GM18502 (cell line): ENCODE measurements around the gene SRRM4.
"Not testable (repeated sequence)": the region's sequence is repeated elsewhere in the genome, so short reads cannot be mapped to it uniquely, and the experiment has no call there.

Experiments used
- ATAC-seq: cut with Tn5 transposase; IDR thresholded peaks from one replicate; pipeline ENCODE4 v1.9.1; 2021; ENCODE audit warnings: mild to moderate bottlenecking; ENCODE audit not compliant: unreplicated experiment, poor library complexity

Gene SRRM4

DNA sequence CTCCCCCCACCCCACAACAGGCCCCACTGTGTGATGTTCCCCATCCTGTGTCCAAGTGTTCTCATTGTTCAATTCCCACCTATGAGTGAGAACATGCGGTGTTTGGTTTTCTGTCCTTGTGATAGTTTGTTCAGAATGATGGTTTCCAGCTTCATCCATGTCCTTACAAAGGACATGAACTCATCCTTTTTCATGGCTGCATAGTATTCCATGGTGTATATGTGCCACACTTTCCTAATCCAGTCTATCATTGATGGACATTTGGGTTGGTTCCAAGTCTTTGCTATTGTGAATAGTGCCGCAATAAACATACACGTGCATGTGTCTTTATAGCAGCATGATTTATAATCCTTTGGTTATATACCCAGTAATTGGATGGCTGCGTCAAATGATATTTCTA, 123.6 kb downstream of the SRRM4 start:
- ATAC-seq, result not testable (repeated sequence)

DNA sequence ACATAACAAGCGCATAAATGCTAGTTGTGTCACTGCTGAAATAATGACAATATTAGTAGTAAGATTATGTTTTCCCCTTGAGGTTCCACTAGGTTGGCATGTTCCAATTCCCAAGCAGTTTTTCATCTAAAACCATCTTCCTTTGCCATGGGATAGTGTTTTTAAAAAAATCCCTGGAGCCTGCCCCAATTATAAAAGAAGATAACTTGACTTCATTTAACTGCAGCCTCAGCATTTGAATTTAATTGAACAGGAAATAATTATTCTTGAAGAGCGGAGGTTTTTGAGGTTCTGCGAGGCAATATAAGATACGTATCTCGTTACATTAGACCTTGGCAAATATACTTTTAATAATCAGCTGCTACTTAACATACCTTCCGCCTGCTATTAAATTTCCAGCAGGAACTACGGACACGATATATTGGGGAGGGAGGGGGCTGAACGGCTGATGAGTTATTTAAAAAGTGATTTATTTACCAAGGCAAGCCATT, 132.2 kb downstream of the SRRM4 start:
- no peak for ATAC-seq

- ATAC-seq, result no peak
These were observed 133.0 kb downstream of the SRRM4 start for GRCh38 chr12:119114294-119114693.

DNA sequence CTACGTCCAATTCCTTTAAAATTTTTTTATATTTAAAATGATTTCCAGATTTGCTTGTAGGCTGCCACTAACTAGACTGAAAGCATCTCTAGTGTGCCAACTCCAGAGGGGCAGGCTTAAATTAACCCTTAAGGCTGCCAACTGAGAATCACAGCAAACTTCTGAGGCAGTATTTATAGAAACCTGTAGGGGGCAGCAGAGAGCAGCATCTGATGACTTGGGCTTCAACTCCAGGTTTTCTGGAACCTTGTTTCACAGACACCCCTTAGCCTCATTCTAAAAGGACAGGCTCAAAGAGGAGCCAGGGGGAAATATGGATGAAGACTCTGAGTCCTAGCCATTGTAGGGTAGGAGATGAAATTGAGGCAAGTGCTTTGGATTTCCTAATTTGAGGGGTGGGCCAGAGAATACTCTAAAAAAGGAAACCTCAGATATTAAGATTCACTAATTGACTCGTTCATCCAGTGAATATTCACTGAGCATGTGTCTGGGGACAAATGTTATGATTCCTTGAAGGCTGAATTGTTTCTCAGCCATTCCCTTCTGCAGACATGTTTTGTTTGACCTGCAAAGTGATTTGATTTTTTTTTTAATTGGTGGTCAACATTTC, 134.1 kb downstream of the SRRM4 start:
- ATAC-seq, result no peak

DNA sequence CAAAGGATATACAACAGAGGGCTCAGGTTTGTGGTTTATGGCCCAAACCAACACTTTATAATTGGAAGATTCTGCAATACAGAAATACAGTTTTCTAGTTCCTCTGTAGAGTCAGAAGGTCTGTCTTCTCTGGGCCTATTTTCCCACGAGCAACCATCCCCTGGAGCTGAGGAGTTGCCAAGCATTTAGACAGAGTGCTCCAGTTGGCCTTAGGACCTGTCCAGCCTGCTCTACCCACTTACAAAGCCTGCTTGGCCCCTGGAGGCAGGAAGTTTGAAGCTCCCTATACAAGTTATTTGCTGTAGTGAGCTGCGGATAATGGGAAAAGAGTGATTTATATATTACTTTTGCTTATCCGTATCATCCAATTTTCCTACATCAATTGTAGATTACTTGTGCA, 136.6 kb downstream of the SRRM4 start:
- no peak for ATAC-seq

DNA sequence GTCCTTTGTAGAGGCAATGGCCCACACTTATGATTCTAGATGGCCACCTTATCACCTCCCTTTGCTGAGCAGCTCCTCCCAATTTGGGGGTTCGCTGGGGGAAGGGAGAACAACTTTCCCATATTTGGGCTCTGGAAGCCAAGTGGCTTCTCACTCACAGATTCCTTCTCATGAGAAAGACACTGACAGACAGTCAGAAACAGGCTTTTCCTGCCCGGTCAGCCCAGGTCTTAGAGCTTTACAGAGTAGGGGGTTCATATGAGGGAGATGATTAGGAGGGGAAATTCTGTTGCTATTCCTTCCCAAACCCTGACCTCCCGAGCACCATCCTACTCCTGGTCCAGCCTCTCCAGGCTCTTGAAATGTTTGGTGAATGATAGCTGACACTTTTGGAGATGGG, 137.3 kb downstream of the SRRM4 start:
- ATAC-seq, result no peak

GRCh38 chr12:119122047-119122446, 140.7 kb downstream of the SRRM4 start:
- no peak for ATAC-seq

DNA sequence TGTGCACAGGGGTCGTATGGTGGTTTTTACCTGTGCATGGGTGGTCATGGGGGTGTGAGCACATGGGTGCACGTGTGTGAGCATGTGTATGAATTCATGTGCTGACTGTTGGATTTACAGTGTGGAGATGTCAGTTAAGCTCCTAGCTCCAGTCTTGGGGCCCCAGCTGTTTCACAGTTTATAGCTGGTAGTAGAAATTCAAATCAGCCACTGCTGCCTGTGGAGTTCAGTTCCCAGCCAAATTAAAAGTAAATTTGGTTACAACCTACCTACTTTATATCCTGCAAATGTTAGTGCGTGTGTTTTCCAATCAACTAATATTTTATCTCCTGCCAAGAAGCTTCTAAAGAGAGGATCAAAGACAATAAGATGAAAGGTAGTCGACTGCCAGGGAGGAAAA, 141.4 kb downstream of the SRRM4 start:
- ATAC-seq, result no peak

DNA sequence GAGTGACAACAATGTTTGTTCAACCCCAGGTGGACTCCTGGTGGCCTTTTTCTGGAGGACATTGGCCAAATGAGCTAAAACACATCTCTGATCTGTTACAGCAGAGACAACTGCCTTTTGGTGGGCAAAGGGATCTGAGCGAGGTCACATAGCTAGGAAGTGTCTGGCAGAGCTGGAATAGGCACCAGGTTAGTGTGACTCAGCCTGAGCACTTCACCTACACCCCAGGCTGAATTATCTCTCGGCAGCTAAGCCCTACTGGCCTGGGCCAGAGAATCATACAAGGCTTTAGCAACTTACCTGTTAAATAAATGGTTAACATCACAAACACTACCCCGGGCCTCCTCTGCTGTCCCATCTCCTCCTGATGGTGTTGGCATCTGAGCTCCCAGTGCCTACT, 147.2 kb downstream of the SRRM4 start:
- no peak for ATAC-seq

- no peak for ATAC-seq
These were observed 148.6 kb downstream of the SRRM4 start for GRCh38 chr12:119129827-119130434.

- no peak for ATAC-seq
These were observed 149.2 kb downstream of the SRRM4 start for GRCh38 chr12:119130523-119130922.

GRCh38 chr12:119134284-119135072, 153.1 kb downstream of the SRRM4 start:
- no peak for ATAC-seq

DNA sequence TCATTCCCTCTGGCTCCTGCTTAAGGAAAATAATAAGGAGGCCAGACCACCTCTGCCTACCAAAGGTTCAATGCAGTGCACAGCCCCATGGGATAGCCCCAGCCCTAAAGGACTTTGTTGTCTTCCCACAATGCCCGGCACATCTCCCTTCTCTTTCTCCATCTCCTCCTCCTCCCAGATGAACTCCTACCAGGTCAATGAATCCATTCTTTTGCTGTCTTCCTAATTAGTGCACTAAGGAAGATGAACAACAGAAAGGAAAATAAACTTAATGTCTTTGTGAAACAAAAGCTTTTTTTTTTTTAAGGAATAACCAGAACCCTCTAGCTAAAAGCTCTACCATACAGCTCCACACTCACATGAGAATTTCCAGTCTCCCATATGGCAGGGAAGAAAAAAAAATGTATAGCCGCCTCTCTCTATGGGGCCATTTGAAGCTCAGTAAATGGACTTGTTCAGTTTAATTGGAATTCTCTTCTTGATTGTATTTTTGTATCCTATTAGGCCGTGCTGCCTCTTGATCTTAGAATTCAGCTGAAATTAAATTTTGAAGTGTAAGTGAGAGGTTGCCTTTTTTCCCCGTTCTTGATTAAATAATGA, 155.6 kb downstream of the SRRM4 start:
- ATAC-seq, result no peak

DNA sequence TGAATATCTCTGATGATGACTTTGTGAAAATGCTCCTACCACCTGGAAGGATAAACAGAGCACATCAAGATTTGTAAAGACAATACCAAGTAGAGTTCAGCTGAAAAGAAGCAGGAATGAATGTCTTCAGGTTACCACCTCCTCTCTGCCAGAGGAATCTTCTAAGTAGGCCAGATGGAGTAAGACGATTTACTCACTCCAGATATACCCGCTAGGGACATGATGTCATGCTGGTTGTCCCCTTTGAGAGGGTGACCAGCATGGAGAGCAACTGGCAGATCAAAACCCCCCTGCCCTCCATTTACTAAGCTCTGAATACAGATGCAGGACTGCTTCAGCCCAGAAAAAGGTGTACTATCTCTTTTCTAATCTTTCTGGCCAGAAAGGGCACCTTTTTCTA, 158.1 kb downstream of the SRRM4 start:
- ATAC-seq, result no peak

- ATAC-seq, result no peak
These were observed 164.0 kb downstream of the SRRM4 start for GRCh38 chr12:119145367-119145766.

DNA sequence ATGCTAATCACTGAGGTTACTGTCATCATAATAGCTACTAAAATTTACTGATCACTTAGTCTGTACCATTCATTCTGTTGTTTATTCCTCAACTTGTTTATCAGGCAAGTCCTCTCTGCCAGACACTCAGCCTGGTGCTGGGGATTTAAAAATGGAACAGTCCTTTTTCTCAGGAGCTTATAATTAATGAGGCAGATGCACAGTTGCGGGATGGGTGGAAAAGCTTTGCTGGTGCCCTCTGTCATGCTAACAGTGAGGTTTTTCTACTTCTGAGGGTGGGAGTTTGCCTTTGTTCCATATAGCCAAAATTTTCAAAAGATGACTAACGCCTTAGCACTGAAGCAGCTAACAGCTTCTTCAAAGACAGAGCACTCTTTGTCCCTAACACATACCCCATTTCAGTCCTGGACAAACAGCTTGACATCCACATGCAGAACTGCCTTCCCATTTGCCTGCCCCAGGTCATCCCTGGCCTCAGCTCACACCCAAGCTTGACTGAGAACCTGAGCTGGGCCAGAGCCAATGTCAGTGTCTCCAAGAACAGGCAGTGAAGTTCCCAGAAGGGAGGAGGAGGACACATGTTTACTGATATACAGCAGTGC, 166.6 kb downstream of the SRRM4 start:
- no peak for ATAC-seq

DNA sequence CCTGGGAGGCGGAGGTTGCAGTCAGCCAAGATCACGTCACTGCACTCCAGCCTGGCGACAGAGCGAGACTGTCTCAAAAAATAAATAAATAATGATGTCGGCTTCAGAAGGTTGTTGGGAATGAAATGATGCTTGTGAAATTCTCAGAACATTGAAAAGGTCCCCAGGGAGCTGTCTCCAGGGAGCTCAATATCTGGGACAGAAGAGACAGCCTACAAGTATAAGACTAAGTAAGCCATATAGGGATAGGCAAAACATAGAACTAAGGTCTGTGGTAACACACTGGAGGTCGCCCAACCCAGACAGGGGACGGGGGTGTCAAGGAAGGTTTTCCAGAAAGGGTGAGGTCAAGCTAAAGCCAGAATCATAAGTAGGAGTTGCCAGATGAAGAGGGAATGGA, 167.9 kb downstream of the SRRM4 start:
- ATAC-seq, result no peak

- no peak for ATAC-seq
These were observed 170.2 kb downstream of the SRRM4 start for GRCh38 chr12:119151445-119152026.

- ATAC-seq, result no peak
These were observed 172.4 kb downstream of the SRRM4 start for GRCh38 chr12:119153477-119154434.
